Naive thymus-derived CD4-positive, alpha-beta T cell (primary cell): ENCODE data around the gene SPATA31D3. TPM values are rescaled to one million over a fixed set of nuclear protein-coding genes. Genes with fewer than 3 reads are reported as not detected.
"Not testable (repeated sequence)": the region's sequence is repeated elsewhere in the genome, so short reads cannot be mapped to it uniquely, and the experiment has no call there.

Experiments
- ATAC-seq: fragments of 150-1000 bp; cut with Tn5 transposase; 2 replicates; pipeline ENCODE4 v1.10.0; 2021; ENCODE audit warnings: mild to moderate bottlenecking, moderate library complexity
- CTCF ChIA-PET: fragments of 350-600 bp; sonication (Branson Sonifier 250); formaldehyde crosslinking; loops from one replicate; lab custom pipeline; 2021; ENCODE audit warnings: antibody characterized with exemption; lab: Charles Lee
- POLR2A ChIA-PET: fragments of 350-600 bp; sonication (Branson Sonifier 250); formaldehyde crosslinking; loops from one replicate; lab custom pipeline; 2021; ENCODE audit warnings: antibody characterized with exemption, inconsistent platforms; lab: Charles Lee
- DNase-seq, 9 donors: peaks; one replicate each; pipeline versions ENCODE4 v3.0.0 to v3.0.0-alpha.2; 2020 to 2022; ENCODE audit warnings: mixed read lengths in 1 of 9
- H3K27ac ChIP-seq: one replicate; pipeline ENCODE4 v1.7.0; 2013; ENCODE audit warnings: mild to moderate bottlenecking, low read depth, low read length, moderate library complexity
- H3K27me3 ChIP-seq, 2 donors: one replicate each; pipeline ENCODE4 v1.7.0; 2013; ENCODE audit warnings: low read length in 2 of 2, mild to moderate bottlenecking in 2 of 2, moderate library complexity in 2 of 2; ENCODE audit not compliant: control insufficient read depth in 2 of 2, insufficient read depth in 2 of 2
- H3K36me3 ChIP-seq, 3 experiments: 1 replicate in 2 of 3; 2 replicates in 1 of 3; pipeline ENCODE4 v1.7.0; 2013; ENCODE audit warnings: low read length in 3 of 3, mild to moderate bottlenecking in 3 of 3, moderate library complexity in 1 of 3; ENCODE audit not compliant: insufficient read depth in 3 of 3, control insufficient read depth in 2 of 3
- H3K4me1 ChIP-seq, 2 donors: one replicate each; pipeline ENCODE4 v1.7.0; 2013; ENCODE audit warnings: low read length in 2 of 2, mild to moderate bottlenecking in 2 of 2, moderate library complexity in 1 of 2; ENCODE audit not compliant: control insufficient read depth in 2 of 2, insufficient read depth in 2 of 2
- H3K4me3 ChIP-seq: 2 replicates; pipeline ENCODE4 v1.7.0; 2013; ENCODE audit warnings: mild to moderate bottlenecking, low read length
- H3K9me3 ChIP-seq, 3 experiments: 1 replicate in 2 of 3; 2 replicates in 1 of 3; pipeline ENCODE4 v1.7.0; 2013; ENCODE audit warnings: low read length in 3 of 3; ENCODE audit not compliant: control insufficient read depth in 2 of 3
- H3K27ac Mint-ChIP-seq, 9 donors: one replicate each; pipeline ENCODE4 v1.8.0; 2020 to 2022; ENCODE audit warnings: mixed read lengths in 9 of 9, mild to moderate bottlenecking in 8 of 9, moderate library complexity in 5 of 9, inconsistent platforms in 2 of 9
- H3K27me3 Mint-ChIP-seq, 5 donors: one replicate each; pipeline ENCODE4 v1.8.0; 2021 to 2022; ENCODE audit warnings: mixed read lengths in 5 of 5, mild to moderate bottlenecking in 1 of 5
- H3K36me3 Mint-ChIP-seq, 5 donors: one replicate each; pipeline ENCODE4 v1.8.0; 2020 to 2022; ENCODE audit warnings: mixed read lengths in 5 of 5, mild to moderate bottlenecking in 3 of 5, inconsistent platforms in 1 of 5
- H3K4me1 Mint-ChIP-seq, 7 donors: one replicate each; pipeline ENCODE4 v1.8.0; 2020 to 2022; ENCODE audit warnings: mixed read lengths in 7 of 7, mild to moderate bottlenecking in 3 of 7, inconsistent platforms in 1 of 7
- H3K4me3 Mint-ChIP-seq, 10 donors: one replicate each; pipeline ENCODE4 v1.8.0; 2020 to 2022; ENCODE audit warnings: mild to moderate bottlenecking in 10 of 10, mixed read lengths in 10 of 10, moderate library complexity in 6 of 10, inconsistent platforms in 2 of 10
- H3K9me3 Mint-ChIP-seq, 11 donors: one replicate each; pipeline ENCODE4 v1.8.0; 2020 to 2022; ENCODE audit warnings: mixed read lengths in 11 of 11, mild to moderate bottlenecking in 4 of 11, inconsistent platforms in 1 of 11, moderate library complexity in 1 of 11
- intact Hi-C, 2 donors: fragments of 100-400 bp; cut with micrococcal nuclease; formaldehyde crosslinking; loops; one replicate each; pipeline ENCODE4 v1.15.1; 2023
- polyA plus RNA-seq, 2 donors: library from polyadenylated mRNA; unstranded; fragments of 300-500 nt; fragmentation: Illumina TruSeq; gene quantifications; one replicate each; pipeline ENCODE4 v1.2.3, GENCODE V29; 2021
- total RNA-seq, 6 experiments: library from RNA in 5 of 6; stranded (reverse) in 5 of 6; gene quantifications; 1 replicate in 5 of 6; 2 replicates in 1 of 6; pipeline ENCODE4 v1.2.3 and lab custom pipeline; 2021 to 2026

Gene SPATA31D3
- total and polyA plus RNA-seq, 7 experiments from 2014 or later, result not detected

DNA sequence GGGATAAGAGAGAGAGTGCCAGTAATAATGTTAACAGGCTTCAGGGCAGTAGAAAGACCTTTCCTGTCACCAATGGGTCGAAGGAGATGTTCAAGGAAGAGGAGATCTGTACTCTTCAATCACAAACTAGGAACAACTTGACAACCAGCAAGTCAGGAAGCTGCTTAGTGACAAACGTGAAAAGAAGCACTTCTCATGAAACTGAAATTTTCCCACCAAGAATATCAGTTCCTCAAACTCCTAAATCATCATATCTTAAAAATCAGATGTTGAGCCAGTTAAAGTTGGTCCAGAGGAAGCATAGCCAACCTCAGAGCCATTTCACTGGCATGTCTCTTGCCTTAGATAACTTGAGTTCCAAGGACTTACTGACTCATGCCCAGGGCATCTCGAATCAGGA lies 5.3 kb downstream of the SPATA31D3 start:
- H3K27me3 Mint-ChIP-seq, DNase-seq, H3K4me1 Mint-ChIP-seq, intact Hi-C loops, POLR2A ChIA-PET, H3K4me3 ChIP-seq, H3K27me3 ChIP-seq, H3K27ac Mint-ChIP-seq, H3K4me3 Mint-ChIP-seq, H3K36me3 Mint-ChIP-seq, H3K27ac ChIP-seq, H3K4me1 ChIP-seq, CTCF ChIA-PET, H3K36me3 ChIP-seq, ATAC-seq, H3K9me3 ChIP-seq: not testable (repeated sequence)
- H3K9me3 Mint-ChIP-seq, result peaks cover 0 to 26% (median 5%) of the 10 kb centered on the region in 11 donors

DNA sequence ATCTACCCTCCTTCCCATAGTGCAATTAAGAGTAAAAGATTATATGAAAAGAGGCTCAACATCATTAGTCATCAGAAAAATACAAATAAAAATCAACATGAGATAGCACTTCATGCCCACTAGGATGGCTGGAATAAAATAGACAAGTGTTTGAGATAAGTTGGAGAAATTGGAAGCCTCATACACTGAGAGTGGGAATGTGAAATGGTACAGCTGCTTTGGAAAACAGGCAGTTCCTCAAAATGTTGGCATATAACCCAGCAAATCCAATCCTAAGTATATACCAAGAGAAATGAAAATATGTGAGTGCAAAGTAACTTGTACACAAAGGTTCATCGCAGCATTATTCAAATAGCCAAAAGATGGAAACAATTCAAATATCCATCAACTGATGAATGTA lies 9.8 kb downstream of the SPATA31D3 start:
- peaks cover 2 to 57% (median 19%) of the 10 kb centered on the region in 11 donors for H3K9me3 Mint-ChIP-seq
- no peak overlapping the region for H3K27ac Mint-ChIP-seq
- Histone ChIP-seq H3K36me3 (no peaks in the 10 kb centered on the region), H3K9me3 (peaks cover 0 to 13% (median 0%) of the 10 kb centered on the region in 3 experiments), H3K4me1 (no peaks in the 10 kb centered on the region), H3K27ac (no peak overlapping the region), H3K27me3 (no peaks in the 10 kb centered on the region), H3K4me3 (no peak overlapping the region)
- H3K4me3 Mint-ChIP-seq, result no peak overlapping the region
- H3K4me1 Mint-ChIP-seq, result peaks cover 0 to 2% (median 0%) of the 10 kb centered on the region in 7 donors
- DNase-seq (no peak), ATAC-seq (no peak)
- H3K27me3 Mint-ChIP-seq, result no peaks in the 10 kb centered on the region
- CTCF ChIA-PET, result no interaction called here
- H3K36me3 Mint-ChIP-seq, result peaks cover 0 to 11% (median 0%) of the 10 kb centered on the region in 5 donors
- POLR2A ChIA-PET, result no interaction called here
- intact Hi-C loops, result no loop called here

DNA sequence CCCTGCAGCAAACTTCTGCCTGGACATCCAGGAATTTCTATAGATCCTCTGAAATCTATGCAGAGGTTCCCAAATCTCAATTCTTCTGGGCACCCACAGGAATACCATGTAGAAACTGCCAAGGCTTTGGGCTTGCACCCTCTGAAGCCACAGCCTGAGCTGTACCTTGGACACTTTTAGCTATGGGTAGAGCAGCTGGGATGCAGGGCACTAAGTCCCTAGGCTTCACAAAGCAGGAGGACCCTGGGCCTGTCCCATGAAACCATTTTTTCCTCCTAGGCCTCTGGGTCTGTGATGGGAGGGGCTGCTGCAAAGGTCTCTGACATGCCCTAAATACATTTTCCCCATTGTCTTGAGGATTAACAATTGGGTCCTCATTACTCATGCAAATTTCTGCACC lies 12.3 kb downstream of the SPATA31D3 start:
- Mint-ChIP-seq H3K27me3 (no peaks in the 10 kb centered on the region), H3K9me3 (peaks cover 0 to 58% (median 22%) of the 10 kb centered on the region in 11 donors), H3K27ac (no peak overlapping the region), H3K36me3 (peaks cover 0 to 11% (median 0%) of the 10 kb centered on the region in 5 donors), H3K4me3 (no peak overlapping the region), H3K4me1 (peaks cover 0 to 2% (median 0%) of the 10 kb centered on the region in 7 donors)
- intact Hi-C loops, result no loop called here
- ChIA-PET CTCF (no interaction called here), POLR2A (no interaction called here)
- no peaks in the 10 kb centered on the region for H3K27me3 ChIP-seq
- no peak overlapping the region for H3K4me3 ChIP-seq
- no peak for ATAC-seq
- no peaks in the 10 kb centered on the region for H3K36me3 ChIP-seq
- peaks cover 0 to 13% (median 0%) of the 10 kb centered on the region in 3 experiments for H3K9me3 ChIP-seq
- DNase-seq, result no peak
- no peaks in the 10 kb centered on the region for H3K4me1 ChIP-seq
- H3K27ac ChIP-seq, result no peak overlapping the region

DNA sequence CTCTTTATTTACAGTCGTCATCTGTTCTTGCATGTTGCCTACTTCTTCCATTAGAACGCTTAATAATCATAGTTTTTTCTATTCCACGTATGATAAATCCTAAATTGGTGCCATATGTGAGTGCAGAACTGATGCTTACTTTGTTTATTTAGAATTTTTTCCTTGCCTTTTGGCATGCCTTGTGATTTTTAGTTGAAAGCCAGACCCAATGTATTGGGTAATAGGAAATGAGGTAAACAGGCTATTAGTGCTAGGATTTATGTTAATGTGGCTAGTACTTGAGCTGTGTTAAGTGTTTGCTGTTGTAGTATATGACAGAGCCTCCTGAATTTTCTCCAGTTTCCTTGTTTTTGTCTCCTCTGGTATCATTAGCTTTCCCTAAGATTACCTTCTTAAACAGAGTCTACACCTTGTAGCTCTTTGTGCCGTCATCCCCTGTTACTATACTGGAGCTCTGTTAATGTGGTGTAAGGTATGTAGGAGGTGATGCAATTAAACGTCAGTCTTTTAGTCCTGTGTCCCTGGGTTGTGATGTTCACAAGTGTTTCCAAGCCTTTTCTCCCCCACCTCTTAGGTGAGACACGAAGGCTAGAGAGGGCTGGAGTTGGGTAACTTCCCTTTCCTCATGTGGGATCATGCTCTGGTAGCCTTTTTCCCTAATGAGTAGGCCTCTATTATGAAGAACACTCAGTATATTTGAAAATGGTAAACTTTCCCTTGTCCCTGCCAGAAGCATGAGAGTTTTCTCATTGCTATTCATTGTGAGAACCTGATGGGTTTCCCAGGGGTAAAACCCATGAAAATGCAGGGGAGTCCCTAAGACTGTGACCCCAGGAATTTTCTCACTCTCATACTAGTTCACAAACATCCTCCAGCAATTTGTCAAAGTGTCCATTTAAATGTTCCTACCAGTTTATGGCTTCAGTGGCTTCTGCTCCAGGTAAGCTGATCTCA lies 21.2 kb downstream of the SPATA31D3 start:
- ATAC-seq, result no peak
- H3K27ac ChIP-seq, result no peak overlapping the region
- Mint-ChIP-seq H3K27ac (no peak overlapping the region), H3K4me3 (no peak overlapping the region), H3K36me3 (no peaks in the 10 kb centered on the region), H3K27me3 (peaks cover 0 to 9% (median 0%) of the 10 kb centered on the region in 5 donors), H3K4me1 (no peaks in the 10 kb centered on the region), H3K9me3 (peaks cover 0 to 10% (median 3%) of the 10 kb centered on the region in 11 donors)
- no peaks in the 10 kb centered on the region for H3K9me3 ChIP-seq
- no peaks in the 10 kb centered on the region for H3K27me3 ChIP-seq
- no peaks in the 10 kb centered on the region for H3K4me1 ChIP-seq
- intact Hi-C loops, result no loop called here
- POLR2A ChIA-PET, result no interaction called here
- no peaks in the 10 kb centered on the region for H3K36me3 ChIP-seq
- DNase-seq, result no peak
- H3K4me3 ChIP-seq, result no peak overlapping the region
- CTCF ChIA-PET, result no interaction called here

DNA sequence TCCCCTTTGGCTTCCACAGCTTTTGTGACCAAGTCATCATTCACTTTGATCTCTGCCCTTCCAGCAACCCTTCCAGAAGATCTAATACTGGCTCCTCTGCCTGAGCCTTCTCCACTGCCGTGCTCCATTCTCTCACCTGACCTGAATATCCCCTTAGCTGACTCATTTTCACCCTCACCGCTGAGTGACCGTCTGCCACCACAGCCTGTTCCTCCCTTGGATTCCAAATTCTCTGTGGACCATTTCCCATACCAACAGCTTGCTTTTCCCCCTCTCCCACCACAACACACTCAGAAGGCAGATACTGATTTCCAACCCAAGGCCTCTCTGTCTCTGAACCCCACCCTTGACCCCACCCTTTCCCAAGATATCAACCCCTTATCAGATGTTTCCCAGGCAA lies 24.7 kb downstream of the SPATA31D3 start:
- intact Hi-C loops, result no loop called here
- H3K4me1 ChIP-seq, result no peaks in the 10 kb centered on the region
- Mint-ChIP-seq H3K4me1 (no peaks in the 10 kb centered on the region), H3K27me3 (peaks cover 0 to 9% (median 0%) of the 10 kb centered on the region in 5 donors), H3K36me3 (no peaks in the 10 kb centered on the region), H3K27ac (no peak overlapping the region), H3K9me3 (peaks cover 0 to 15% (median 5%) of the 10 kb centered on the region in 11 donors), H3K4me3 (no peak overlapping the region)
- H3K27me3 ChIP-seq, result no peaks in the 10 kb centered on the region
- no peaks in the 10 kb centered on the region for H3K36me3 ChIP-seq
- no peak overlapping the region for H3K4me3 ChIP-seq
- ATAC-seq (no peak), DNase-seq (no peak)
- ChIA-PET CTCF (no interaction called here), POLR2A (no interaction called here)
- no peak overlapping the region for H3K27ac ChIP-seq
- H3K9me3 ChIP-seq, result no peaks in the 10 kb centered on the region

DNA sequence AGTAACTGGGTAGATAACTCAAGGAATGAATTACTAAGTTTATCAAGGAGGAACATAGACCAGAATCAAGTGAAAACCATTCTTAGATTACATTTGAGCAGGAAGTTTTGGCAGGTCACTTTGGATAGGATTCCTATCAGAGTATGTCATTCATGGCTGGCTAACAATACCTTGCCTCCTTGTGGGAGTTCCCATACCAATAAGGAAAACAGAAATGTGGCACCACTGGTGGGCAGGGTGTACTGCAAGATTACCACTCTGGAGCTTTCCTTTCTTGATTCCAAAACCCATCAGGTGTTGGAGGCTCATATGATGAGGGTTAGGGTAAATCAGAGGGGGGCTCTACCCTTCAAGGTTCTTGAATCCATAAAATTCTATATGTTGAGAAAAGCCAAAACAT lies 26.7 kb downstream of the SPATA31D3 start:
- no peak overlapping the region for H3K4me3 Mint-ChIP-seq
- POLR2A ChIA-PET, result no interaction called here
- H3K4me1 Mint-ChIP-seq, result no peaks in the 10 kb centered on the region
- intact Hi-C loops, result no loop called here
- no peak overlapping the region for H3K27ac Mint-ChIP-seq
- no peaks in the 10 kb centered on the region for H3K4me1 ChIP-seq
- no peak overlapping the region for H3K4me3 ChIP-seq
- CTCF ChIA-PET, result no interaction called here
- peaks cover 0 to 9% (median 0%) of the 10 kb centered on the region in 5 donors for H3K27me3 Mint-ChIP-seq
- ATAC-seq (no peak), DNase-seq (no peak)
- H3K27ac ChIP-seq, result no peak overlapping the region
- no peaks in the 10 kb centered on the region for H3K9me3 ChIP-seq
- H3K36me3 ChIP-seq, result no peaks in the 10 kb centered on the region
- H3K9me3 Mint-ChIP-seq, result peaks cover 0 to 17% (median 5%) of the 10 kb centered on the region in 11 donors
- no peaks in the 10 kb centered on the region for H3K27me3 ChIP-seq
- H3K36me3 Mint-ChIP-seq, result no peaks in the 10 kb centered on the region

DNA sequence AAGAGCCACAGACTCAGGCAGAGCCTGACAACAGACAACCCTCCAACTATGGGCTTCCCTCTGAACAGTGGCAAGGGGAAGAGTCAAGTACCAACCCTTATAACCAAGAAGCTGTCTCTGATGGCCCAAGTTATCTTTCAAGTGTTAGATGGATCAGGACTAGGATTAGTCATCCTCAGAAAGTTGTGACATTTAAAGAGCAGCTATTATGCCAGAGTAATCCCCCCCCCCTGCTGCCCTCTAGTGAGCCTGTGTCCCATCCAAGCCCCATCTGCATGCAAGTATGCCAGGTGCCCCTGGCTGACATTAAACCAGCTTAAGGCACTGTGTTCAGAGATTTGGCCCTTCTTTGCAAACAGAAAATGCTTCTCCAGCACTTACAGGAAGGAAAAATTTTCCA lies 28.4 kb downstream of the SPATA31D3 start:
- intact Hi-C loops, result no loop called here
- Mint-ChIP-seq H3K9me3 (peaks cover 0 to 19% (median 11%) of the 10 kb centered on the region in 11 donors), H3K4me1 (no peaks in the 10 kb centered on the region), H3K36me3 (no peaks in the 10 kb centered on the region), H3K4me3 (no peak overlapping the region), H3K27ac (no peak overlapping the region), H3K27me3 (peaks cover 0 to 9% (median 0%) of the 10 kb centered on the region in 5 donors)
- Histone ChIP-seq H3K4me3 (no peak overlapping the region), H3K27me3 (no peaks in the 10 kb centered on the region), H3K27ac (no peak overlapping the region), H3K9me3 (no peaks in the 10 kb centered on the region), H3K4me1 (no peaks in the 10 kb centered on the region), H3K36me3 (no peaks in the 10 kb centered on the region)
- CTCF ChIA-PET, result no interaction called here
- DNase-seq, result no peak
- ATAC-seq, result no peak
- POLR2A ChIA-PET, result no interaction called here
